Naive thymus-derived CD4-positive, alpha-beta T cell (primary cell): ENCODE results near the gene DDR1. TPM values are rescaled to one million over a fixed set of nuclear protein-coding genes. Genes with fewer than 3 reads are reported as not detected.
"Not testable (repeated sequence)": the region's sequence is repeated elsewhere in the genome, so short reads cannot be mapped to it uniquely, and the experiment has no call there.

Experiments
- ATAC-seq: fragments of 150-1000 bp; cut with Tn5 transposase; 2 replicates; pipeline ENCODE4 v1.10.0; 2021; ENCODE audit warnings: mild to moderate bottlenecking, moderate library complexity
- CTCF ChIA-PET: fragments of 350-600 bp; sonication (Branson Sonifier 250); formaldehyde crosslinking; loops from one replicate; lab custom pipeline; 2021; ENCODE audit warnings: antibody characterized with exemption; lab: Charles Lee
- POLR2A ChIA-PET: fragments of 350-600 bp; sonication (Branson Sonifier 250); formaldehyde crosslinking; loops from one replicate; lab custom pipeline; 2021; ENCODE audit warnings: antibody characterized with exemption, inconsistent platforms; lab: Charles Lee
- DNase-seq, 9 donors: peaks; one replicate each; pipeline versions ENCODE4 v3.0.0 to v3.0.0-alpha.2; 2020 to 2022; ENCODE audit warnings: mixed read lengths in 1 of 9
- H3K27ac ChIP-seq: one replicate; pipeline ENCODE4 v1.7.0; 2013; ENCODE audit warnings: mild to moderate bottlenecking, low read depth, low read length, moderate library complexity
- H3K27me3 ChIP-seq, 2 donors: one replicate each; pipeline ENCODE4 v1.7.0; 2013; ENCODE audit warnings: low read length in 2 of 2, mild to moderate bottlenecking in 2 of 2, moderate library complexity in 2 of 2; ENCODE audit not compliant: control insufficient read depth in 2 of 2, insufficient read depth in 2 of 2
- H3K36me3 ChIP-seq, 3 experiments: 1 replicate in 2 of 3; 2 replicates in 1 of 3; pipeline ENCODE4 v1.7.0; 2013; ENCODE audit warnings: low read length in 3 of 3, mild to moderate bottlenecking in 3 of 3, moderate library complexity in 1 of 3; ENCODE audit not compliant: insufficient read depth in 3 of 3, control insufficient read depth in 2 of 3
- H3K4me1 ChIP-seq, 2 donors: one replicate each; pipeline ENCODE4 v1.7.0; 2013; ENCODE audit warnings: low read length in 2 of 2, mild to moderate bottlenecking in 2 of 2, moderate library complexity in 1 of 2; ENCODE audit not compliant: control insufficient read depth in 2 of 2, insufficient read depth in 2 of 2
- H3K4me3 ChIP-seq: 2 replicates; pipeline ENCODE4 v1.7.0; 2013; ENCODE audit warnings: mild to moderate bottlenecking, low read length
- H3K9me3 ChIP-seq, 3 experiments: 1 replicate in 2 of 3; 2 replicates in 1 of 3; pipeline ENCODE4 v1.7.0; 2013; ENCODE audit warnings: low read length in 3 of 3; ENCODE audit not compliant: control insufficient read depth in 2 of 3
- H3K27ac Mint-ChIP-seq, 9 donors: one replicate each; pipeline ENCODE4 v1.8.0; 2020 to 2022; ENCODE audit warnings: mixed read lengths in 9 of 9, mild to moderate bottlenecking in 8 of 9, moderate library complexity in 5 of 9, inconsistent platforms in 2 of 9
- H3K27me3 Mint-ChIP-seq, 5 donors: one replicate each; pipeline ENCODE4 v1.8.0; 2021 to 2022; ENCODE audit warnings: mixed read lengths in 5 of 5, mild to moderate bottlenecking in 1 of 5
- H3K36me3 Mint-ChIP-seq, 5 donors: one replicate each; pipeline ENCODE4 v1.8.0; 2020 to 2022; ENCODE audit warnings: mixed read lengths in 5 of 5, mild to moderate bottlenecking in 3 of 5, inconsistent platforms in 1 of 5
- H3K4me1 Mint-ChIP-seq, 7 donors: one replicate each; pipeline ENCODE4 v1.8.0; 2020 to 2022; ENCODE audit warnings: mixed read lengths in 7 of 7, mild to moderate bottlenecking in 3 of 7, inconsistent platforms in 1 of 7
- H3K4me3 Mint-ChIP-seq, 10 donors: one replicate each; pipeline ENCODE4 v1.8.0; 2020 to 2022; ENCODE audit warnings: mild to moderate bottlenecking in 10 of 10, mixed read lengths in 10 of 10, moderate library complexity in 6 of 10, inconsistent platforms in 2 of 10
- H3K9me3 Mint-ChIP-seq, 11 donors: one replicate each; pipeline ENCODE4 v1.8.0; 2020 to 2022; ENCODE audit warnings: mixed read lengths in 11 of 11, mild to moderate bottlenecking in 4 of 11, inconsistent platforms in 1 of 11, moderate library complexity in 1 of 11
- intact Hi-C, 2 donors: fragments of 100-400 bp; cut with micrococcal nuclease; formaldehyde crosslinking; loops; one replicate each; pipeline ENCODE4 v1.15.1; 2023
- polyA plus RNA-seq, 2 donors: library from polyadenylated mRNA; unstranded; fragments of 300-500 nt; fragmentation: Illumina TruSeq; gene quantifications; one replicate each; pipeline ENCODE4 v1.2.3, GENCODE V29; 2021
- total RNA-seq, 6 experiments: library from RNA in 5 of 6; stranded (reverse) in 5 of 6; gene quantifications; 1 replicate in 5 of 6; 2 replicates in 1 of 6; pipeline ENCODE4 v1.2.3 and lab custom pipeline; 2021 to 2026

Gene DDR1
- total and polyA plus RNA-seq, 7 experiments from 2014 or later, result 1.8 to 23.8 (median 17.3) TPM

- Histone ChIP-seq H3K27ac (peak overlapping the region; percentile 78), H3K4me1 (peaks cover 9 to 16% of the 10 kb centered on the region in 2 donors), H3K36me3 (peaks cover 0 to 15% (median 0%) of the 10 kb centered on the region in 3 experiments), H3K27me3 (no peaks in the 10 kb centered on the region), H3K9me3 (no peaks in the 10 kb centered on the region), H3K4me3 (peak overlapping the region; percentile 90)
- no peaks in the 10 kb centered on the region for H3K9me3 Mint-ChIP-seq
- ChIA-PET POLR2A (no interaction called here), CTCF (interaction anchor here (1.5 to 1.6 kb wide), 2 partner anchors 24 to 179 kb away, joined by 3 read pairs; no protein-coding TSS in a partner anchor)
- H3K4me1 Mint-ChIP-seq, result peaks cover 15 to 40% (median 27%) of the 10 kb centered on the region in 7 donors
- ATAC-seq (no peak), DNase-seq (no peak)
- H3K4me3 Mint-ChIP-seq, result peak overlapping the region; percentile 95 to 100 (median 99)
- H3K36me3 Mint-ChIP-seq, result peaks cover 0 to 20% (median 10%) of the 10 kb centered on the region in 5 donors
- intact Hi-C loops, result loop anchor here (1.0 to 5.0 kb wide), 6 partner anchors 47 to 351 kb away; partner anchors contain the start of genes MRPS18B (in 2 of the 2), PPP1R10 (in 2 of the 2), GNL1 (in 1 of the 2) and MDC1 (in 1 of the 2)
- peak overlapping the region in 7 of 9 donors; percentile 72 to 95 (median 86) for H3K27ac Mint-ChIP-seq
- no peaks in the 10 kb centered on the region for H3K27me3 Mint-ChIP-seq
Measured at GRCh38 chr6:30908700-30909099, 24.4 kb downstream of the DDR1 start.

GRCh38 chr6:30910473-30910872 is 26.2 kb downstream of the DDR1 start:
- intact Hi-C loops, H3K9me3 ChIP-seq, H3K4me3 ChIP-seq, H3K27me3 ChIP-seq, H3K27me3 Mint-ChIP-seq, H3K27ac ChIP-seq, H3K27ac Mint-ChIP-seq, H3K9me3 Mint-ChIP-seq, DNase-seq, ATAC-seq: not testable (repeated sequence)
- Mint-ChIP-seq H3K4me3 (peak overlapping the region in 3 of 10 donors; percentile 19 to 61 (median 57)), H3K4me1 (peaks cover 26 to 54% (median 39%) of the 10 kb centered on the region in 7 donors), H3K36me3 (peaks cover 0 to 20% (median 10%) of the 10 kb centered on the region in 5 donors)
- Histone ChIP-seq H3K4me1 (peaks cover 20 to 25% of the 10 kb centered on the region in 2 donors), H3K36me3 (peaks cover 0 to 15% (median 0%) of the 10 kb centered on the region in 3 experiments)
- ChIA-PET CTCF (interaction anchor here (0.6 to 1.6 kb wide), 2 partner anchors 25 to 101 kb away, joined by 3 to 5 read pairs; no protein-coding TSS in a partner anchor), POLR2A (interaction anchor here (0.7 kb wide), 1 partner anchor 26 kb away, joined by 3 read pairs; the partner anchor contains the start of gene DDR1)

GRCh38 chr6:30912746-30913520 is 28.6 kb downstream of the DDR1 start:
- Histone ChIP-seq H3K36me3 (peaks cover 0 to 30% (median 0%) of the 10 kb centered on the region in 3 experiments), H3K4me1 (peaks cover 20 to 25% of the 10 kb centered on the region in 2 donors), H3K4me3 (peak overlapping the region; percentile 64), H3K9me3 (no peaks in the 10 kb centered on the region), H3K27ac (peak overlapping the region; percentile 78), H3K27me3 (no peaks in the 10 kb centered on the region)
- DNase-seq (no peak), ATAC-seq (no peak)
- intact Hi-C loops, result no loop called here
- H3K4me3 Mint-ChIP-seq, result peak overlapping the region; percentile 87 to 96 (median 92)
- H3K9me3 Mint-ChIP-seq, result no peaks in the 10 kb centered on the region
- CTCF ChIA-PET, result interaction anchor here (0.5 to 4.1 kb wide), 9 partner anchors 9 to 835 kb away, joined by 3 to 28 read pairs (median 4); no protein-coding TSS in a partner anchor
- POLR2A ChIA-PET, result interaction anchor here (1.2 to 2.0 kb wide), 6 partner anchors 23 to 181 kb away, joined by 3 to 9 read pairs (median 5); no protein-coding TSS in a partner anchor
- H3K27ac Mint-ChIP-seq, result peak overlapping the region in 8 of 9 donors; percentile 39 to 88 (median 76)
- H3K4me1 Mint-ChIP-seq, result peaks cover 34 to 64% (median 52%) of the 10 kb centered on the region in 7 donors
- no peaks in the 10 kb centered on the region for H3K27me3 Mint-ChIP-seq
- H3K36me3 Mint-ChIP-seq, result peaks cover 0 to 31% (median 13%) of the 10 kb centered on the region in 5 donors

GRCh38 chr6:30913721-30914075 is 29.4 kb downstream of the DDR1 start:
- peak overlapping the region; percentile 87 to 96 (median 92) for H3K4me3 Mint-ChIP-seq
- ChIA-PET POLR2A (interaction anchor here (0.7 to 2.0 kb wide), 8 partner anchors 10 to 419 kb away, joined by 3 to 9 read pairs (median 4); no protein-coding TSS in a partner anchor), CTCF (interaction anchor here (0.5 to 4.1 kb wide), 12 partner anchors 10 to 279 kb away, joined by 3 to 28 read pairs (median 3); no protein-coding TSS in a partner anchor)
- Histone ChIP-seq H3K4me3 (peak overlapping the region; percentile 64), H3K27me3 (no peaks in the 10 kb centered on the region), H3K27ac (peak overlapping the region; percentile 78), H3K9me3 (no peaks in the 10 kb centered on the region), H3K4me1 (peaks cover 18 to 21% of the 10 kb centered on the region in 2 donors), H3K36me3 (peaks cover 0 to 36% (median 0%) of the 10 kb centered on the region in 3 experiments)
- H3K27me3 Mint-ChIP-seq, result no peaks in the 10 kb centered on the region
- H3K9me3 Mint-ChIP-seq, result no peaks in the 10 kb centered on the region
- H3K36me3 Mint-ChIP-seq, result peaks cover 6 to 38% (median 13%) of the 10 kb centered on the region in 5 donors
- DNase-seq (no peak), ATAC-seq (no peak)
- peak overlapping the region in 8 of 9 donors; percentile 39 to 88 (median 76) for H3K27ac Mint-ChIP-seq
- intact Hi-C loops, result loop anchor here (1.0 to 2.0 kb wide), 4 partner anchors 27 to 245 kb away; partner anchors contain the start of genes DDR1 (in 1 of the 2) and TCF19 (in 1 of the 2)
- peaks cover 26 to 57% (median 46%) of the 10 kb centered on the region in 7 donors for H3K4me1 Mint-ChIP-seq

GRCh38 chr6:30914076-30914853 is 29.9 kb downstream of the DDR1 start, which contains the start of gene VARS2:
Gene VARS2 (plus strand): TSS chr6:30914238. CDS start chr6:30914837, 599 bp downstream.
- H3K4me1 Mint-ChIP-seq, result peaks cover 20 to 51% (median 40%) of the 10 kb centered on the region in 7 donors
- intact Hi-C loops, result loop anchor here (1.0 to 2.0 kb wide), 4 partner anchors 28 to 245 kb away; partner anchors contain the start of genes DDR1 (in 1 of the 2) and TCF19 (in 1 of the 2)
- H3K36me3 Mint-ChIP-seq, result peaks cover 9 to 42% (median 13%) of the 10 kb centered on the region in 5 donors
- POLR2A ChIA-PET, result interaction anchor here (0.7 to 2.0 kb wide), 9 partner anchors 11 to 420 kb away, joined by 3 to 9 read pairs (median 5); no protein-coding TSS in a partner anchor
- Histone ChIP-seq H3K27me3 (no peaks in the 10 kb centered on the region), H3K4me3 (peak within 1 kb of the TSS; percentile 64), H3K36me3 (peaks cover 0 to 39% (median 0%) of the 10 kb centered on the region in 3 experiments), H3K27ac (peak within 1 kb of the TSS; percentile 78), H3K9me3 (no peaks in the 10 kb centered on the region), H3K4me1 (peaks cover 13 to 17% of the 10 kb centered on the region in 2 donors)
- DNase-seq (peak; percentile 80 to 95 (median 86)), ATAC-seq (peak; percentile 98)
- no peaks in the 10 kb centered on the region for H3K9me3 Mint-ChIP-seq
- peak within 1 kb of the TSS; percentile 87 to 96 (median 92) for H3K4me3 Mint-ChIP-seq
- no peaks in the 10 kb centered on the region for H3K27me3 Mint-ChIP-seq
- CTCF ChIA-PET, result interaction anchor here (0.6 to 4.1 kb wide), 12 partner anchors 35 to 182 kb away, joined by 3 to 28 read pairs (median 3); no protein-coding TSS in a partner anchor
- H3K27ac Mint-ChIP-seq, result peak within 1 kb of the TSS; percentile 81 to 93 (median 88)
